HUDEP-2 (cell line): ENCODE data around the gene SMARCC1.
"Not testable (repeated sequence)": the region's sequence is repeated elsewhere in the genome, so short reads cannot be mapped to it uniquely, and the experiment has no call there.

Experiments
- DNase-seq, 76 experiments: peaks; one replicate each; lab custom pipeline; 2025; ENCODE audit not compliant: unreplicated experiment in 76 of 76; lab: John Stamatoyannopoulos, UW

The SMARCC1 gene

DNA sequence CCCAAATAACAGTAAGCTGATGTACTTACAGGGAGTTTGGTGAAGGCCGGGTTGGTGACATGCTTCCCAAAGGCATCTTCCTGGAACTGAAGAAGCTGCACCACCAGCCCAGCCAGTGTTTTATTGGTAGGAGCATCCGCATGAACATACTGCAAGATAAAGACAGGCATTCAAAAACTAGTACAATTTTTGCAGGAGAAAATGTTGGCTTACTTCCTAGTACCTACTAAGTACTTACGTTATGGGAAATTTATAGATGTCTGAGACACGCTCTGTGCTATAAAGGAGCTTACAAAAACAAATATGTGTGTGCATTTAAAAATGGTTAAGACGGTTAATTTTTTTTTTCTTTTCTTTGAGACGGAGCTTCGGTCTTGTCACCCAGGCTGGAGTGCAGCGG lies 8.9 kb downstream of the SMARCC1 start:
- DNase-seq = no peak

GRCh38 chr3:47772047-47772446 lies 9.6 kb downstream of the SMARCC1 start:
- no peak for DNase-seq

- DNase-seq = no peak
These were observed 15.5 kb downstream of the SMARCC1 start for GRCh38 chr3:47766186-47766585.

DNA sequence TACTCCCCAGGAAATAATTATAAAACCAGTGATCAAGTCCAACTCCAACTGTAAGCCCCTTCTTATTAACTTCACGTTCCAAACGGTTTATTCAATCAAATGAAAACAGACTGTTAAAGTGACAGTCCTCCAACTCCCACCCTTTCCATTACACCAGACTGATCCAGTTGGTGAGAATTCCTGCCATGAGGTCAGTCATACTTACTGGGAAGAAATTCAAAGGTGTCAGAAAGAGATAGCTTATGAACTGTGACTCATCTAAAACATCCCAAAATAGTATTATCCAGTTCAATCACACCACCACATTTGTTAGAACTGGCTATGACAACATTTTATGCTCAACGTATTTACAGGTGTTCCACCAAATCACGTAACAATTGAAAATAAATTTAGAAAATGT lies 19.5 kb downstream of the SMARCC1 start:
- no peak for DNase-seq

DNA sequence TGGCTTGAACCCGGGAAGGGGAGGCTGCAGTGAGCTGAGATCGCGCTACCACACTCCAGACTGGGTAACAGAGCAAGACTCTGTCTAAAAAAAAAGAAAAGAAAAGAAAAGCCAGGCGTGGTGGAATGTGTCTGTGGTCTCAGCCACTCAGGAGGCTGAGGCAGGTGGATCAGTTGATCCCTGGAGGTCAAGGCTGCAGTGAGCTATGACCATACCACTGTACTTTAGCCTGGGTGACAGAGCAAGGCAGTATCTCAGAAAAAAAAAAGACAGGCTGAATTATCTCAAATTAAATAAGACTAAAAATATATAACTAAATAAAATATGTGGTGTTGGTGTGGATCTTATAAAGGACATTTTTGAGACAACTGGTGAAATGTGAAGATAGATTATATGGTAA lies 20.6 kb downstream of the SMARCC1 start:
- no peak for DNase-seq

GRCh38 chr3:47760207-47760606 lies 21.5 kb downstream of the SMARCC1 start:
- DNase-seq = not testable (repeated sequence)

DNA sequence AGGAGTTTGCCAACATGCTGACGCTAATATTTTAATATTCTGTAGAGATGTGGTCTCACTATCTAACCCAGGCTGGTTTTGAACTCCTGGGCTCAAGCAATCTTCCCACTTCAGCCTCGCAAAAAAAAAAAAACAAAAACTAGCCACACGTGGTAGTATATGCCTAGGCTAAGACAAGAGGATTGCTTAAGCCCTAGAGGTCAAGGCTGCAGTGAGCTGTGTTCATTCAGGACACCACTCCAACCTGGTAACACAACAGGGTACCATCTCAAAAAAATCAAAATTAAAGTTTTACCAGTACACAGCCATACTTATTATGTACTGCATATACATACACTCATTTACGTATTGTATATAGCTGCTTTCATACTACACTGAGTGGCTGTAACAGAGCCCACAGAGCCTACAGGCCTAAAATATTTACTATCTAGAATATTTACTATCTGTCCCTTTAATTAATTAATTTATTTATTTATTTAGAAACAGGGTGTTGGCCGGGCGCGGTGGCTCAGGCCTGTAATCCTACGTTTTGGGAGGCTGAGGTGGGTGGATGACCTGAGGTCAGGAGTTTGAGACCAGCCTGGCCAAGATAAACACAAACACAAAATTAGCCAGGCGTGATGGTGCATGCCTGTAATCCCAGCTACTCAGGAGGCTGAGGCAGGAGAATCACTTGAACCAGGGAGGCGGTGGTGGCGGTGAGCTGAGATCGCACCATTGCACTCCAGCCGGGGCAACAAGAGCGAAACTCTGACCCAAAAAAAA lies 23.2 kb downstream of the SMARCC1 start:
- DNase-seq = no peak

GRCh38 chr3:47752716-47753115 lies 29.0 kb downstream of the SMARCC1 start:
- no peak for DNase-seq

DNA sequence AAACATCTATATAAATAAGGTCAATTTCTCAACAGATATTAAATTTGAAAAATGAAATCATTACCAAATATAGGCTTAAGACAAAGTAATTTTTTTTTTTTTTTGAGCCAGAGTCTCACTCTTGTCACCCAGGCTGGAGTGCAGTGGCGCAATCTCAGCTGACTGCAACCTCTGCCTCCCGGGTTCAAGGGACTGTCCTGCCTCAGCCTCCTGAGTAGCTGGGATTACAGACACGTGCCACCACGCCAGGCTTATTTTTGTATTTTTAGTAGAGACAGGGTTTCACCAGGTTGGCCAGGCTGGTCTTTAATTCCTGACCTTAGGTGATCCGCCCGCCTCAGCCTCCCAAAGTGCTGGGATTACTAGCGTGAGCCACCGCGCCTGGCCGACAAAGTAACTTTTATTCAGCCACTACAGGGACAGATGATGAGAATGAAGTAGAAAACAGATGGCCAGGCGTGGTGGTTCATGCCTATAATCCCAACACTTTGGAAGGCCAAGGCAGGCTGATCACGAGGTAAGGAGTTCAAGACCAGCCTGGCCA lies 30.8 kb downstream of the SMARCC1 start:
- not testable (repeated sequence) for DNase-seq

- DNase-seq = peak in 2 of 76 experiments; percentile 4 to 8
These were observed 34.1 kb downstream of the SMARCC1 start for GRCh38 chr3:47747558-47747957.

DNA sequence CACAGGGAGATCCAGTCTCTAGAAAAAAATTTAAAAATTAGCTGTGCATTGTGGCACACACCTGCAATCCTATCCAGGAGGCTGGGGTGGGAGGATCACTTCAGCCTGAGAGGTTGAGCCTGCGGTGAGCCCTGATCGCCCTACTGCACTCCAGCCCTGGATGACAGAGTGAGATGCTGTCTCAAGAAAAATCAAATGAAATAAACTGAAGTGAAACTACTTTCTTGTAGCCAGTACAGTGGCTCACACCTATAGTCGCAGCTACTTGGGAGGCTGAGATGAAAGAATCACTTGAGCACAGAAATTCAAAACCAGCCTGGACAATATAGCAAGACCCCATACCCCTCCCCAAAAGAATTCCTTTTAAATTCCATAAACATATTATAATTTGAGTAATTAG lies 35.4 kb downstream of the SMARCC1 start:
- no peak for DNase-seq

- DNase-seq = no peak
These were observed 37.8 kb downstream of the SMARCC1 start for GRCh38 chr3:47743855-47744254.

DNA sequence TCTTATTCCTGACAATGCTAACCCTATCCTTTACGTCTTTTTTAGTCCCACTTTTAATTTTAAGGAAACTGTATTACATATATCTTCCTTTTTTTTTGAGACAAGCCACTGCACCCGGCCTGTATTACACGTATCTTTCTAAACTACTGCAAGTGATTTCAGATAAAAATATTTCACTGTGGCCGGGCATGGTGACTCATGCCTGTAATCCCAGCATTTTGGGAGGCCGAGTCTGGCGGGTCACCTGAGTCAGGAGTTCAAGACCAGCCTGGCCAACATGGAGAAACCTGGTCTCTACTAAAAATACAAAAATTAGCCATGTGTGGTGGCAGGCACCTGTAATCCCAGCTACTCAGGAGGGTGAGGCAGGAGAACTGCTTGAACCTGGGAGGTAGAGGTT lies 38.3 kb downstream of the SMARCC1 start:
- DNase-seq = peak in 5 of 76 experiments; percentile 1 to 12 (median 9)

DNA sequence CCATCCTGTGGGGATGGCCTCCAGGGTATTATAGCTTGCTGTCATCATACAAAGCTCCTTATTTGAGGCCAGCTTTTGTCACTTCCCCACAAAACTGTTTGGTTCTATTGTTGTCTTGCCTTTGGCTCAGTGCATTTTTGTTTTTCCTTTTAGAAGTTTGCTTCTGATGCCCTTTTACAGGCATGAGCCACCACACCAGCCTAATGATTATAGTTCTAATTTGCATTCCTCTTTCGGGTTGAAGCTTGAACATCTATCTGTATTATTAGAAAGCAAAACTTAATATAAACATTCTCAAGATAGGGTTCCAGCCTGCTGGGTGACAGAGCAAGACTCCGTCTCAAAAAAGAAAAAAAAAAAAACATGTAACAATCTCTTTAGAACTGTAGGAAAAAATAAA lies 39.8 kb downstream of the SMARCC1 start:
- DNase-seq = no peak

DNA sequence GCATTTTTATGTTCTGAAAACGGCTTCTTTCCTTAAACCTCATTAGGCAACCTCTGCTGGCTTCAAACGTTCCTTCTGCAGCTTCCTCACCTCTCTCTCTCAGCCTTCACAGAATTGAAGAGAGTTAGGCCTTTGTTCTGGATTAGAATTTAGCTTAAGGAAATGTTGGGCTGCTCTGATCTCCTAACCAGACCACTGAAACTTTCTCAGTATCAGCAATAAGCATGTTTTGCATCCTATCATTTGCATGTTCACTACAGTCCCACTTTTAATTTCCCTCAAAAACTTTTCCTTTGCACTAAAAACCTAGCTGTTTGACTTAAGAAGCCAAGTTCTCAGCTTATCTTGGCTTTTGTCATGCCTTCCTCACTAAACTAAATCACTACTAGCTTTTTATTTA lies 49.5 kb downstream of the SMARCC1 start:
- DNase-seq = no peak

- DNase-seq = no peak
These were observed 50.6 kb downstream of the SMARCC1 start for GRCh38 chr3:47731061-47731460.

GRCh38 chr3:47722859-47723258 lies 58.8 kb downstream of the SMARCC1 start:
- peak in 29 of 76 experiments; percentile 2 to 68 (median 25) for DNase-seq

- not testable (repeated sequence) for DNase-seq
These were observed 64.2 kb downstream of the SMARCC1 start for GRCh38 chr3:47717448-47717847.

GRCh38 chr3:47716656-47717055 lies 65.0 kb downstream of the SMARCC1 start:
- DNase-seq = no peak

DNA sequence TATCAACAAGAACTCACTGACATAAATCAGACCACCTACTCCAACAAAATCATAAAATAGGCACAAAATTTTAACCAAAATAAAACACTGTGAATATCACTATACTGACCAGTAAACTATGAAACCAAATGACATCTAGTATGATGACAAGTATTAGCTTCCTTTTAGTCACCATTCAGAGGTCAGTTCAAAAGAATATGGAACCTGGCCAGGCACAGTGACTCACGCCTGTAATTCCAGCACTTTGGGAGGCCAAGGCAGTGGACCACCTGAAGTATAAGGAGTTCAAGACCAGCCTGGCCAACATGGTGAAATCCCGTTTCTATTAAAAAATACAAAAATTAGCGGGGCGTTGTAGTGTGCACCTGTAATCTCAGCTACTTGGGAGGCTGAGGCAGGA lies 65.8 kb downstream of the SMARCC1 start:
- DNase-seq = peak in 1 of 76 experiments; percentile 12

- no peak for DNase-seq
These were observed 67.1 kb downstream of the SMARCC1 start for GRCh38 chr3:47714606-47715005.

DNA sequence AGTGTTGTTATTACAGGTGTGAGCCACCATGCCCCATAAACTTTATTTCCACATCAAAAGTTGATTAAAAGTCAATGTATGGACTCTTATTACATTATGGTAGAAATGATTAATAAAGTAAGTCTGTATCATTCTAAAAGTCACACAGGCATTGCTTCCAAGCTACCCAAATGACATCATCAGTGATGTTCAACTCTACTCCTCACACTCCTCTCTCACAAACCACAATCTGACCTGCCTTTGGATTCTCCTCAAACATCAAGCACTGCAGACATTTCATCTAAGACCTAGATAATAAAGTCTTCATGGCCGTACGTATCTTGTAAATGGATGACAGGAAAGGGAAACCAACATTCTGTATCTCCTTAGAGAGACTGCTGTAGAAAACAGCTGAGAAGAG lies 68.0 kb downstream of the SMARCC1 start:
- no peak for DNase-seq
